CD4-positive, alpha-beta T cell (primary cell): ENCODE data around the gene VNN1. TPM values are rescaled to one million over a fixed set of nuclear protein-coding genes. Genes with fewer than 3 reads are reported as not detected.

ENCODE experiments used
- ATAC-seq: fragments of 200-7000 bp; cut with Tn5 transposase; one replicate; pipeline ENCODE4 v1.10.0; 2022; ENCODE audit warnings: mild to moderate bottlenecking; ENCODE audit not compliant: poor library complexity
- CTCF ChIA-PET: fragments of 350-600 bp; sonication (Branson Sonifier 250); formaldehyde crosslinking; loops from one replicate; lab custom pipeline; 2021; ENCODE audit warnings: antibody characterized with exemption, inconsistent platforms; lab: Charles Lee
- POLR2A ChIA-PET: fragments of 350-600 bp; sonication (Branson Sonifier 250); formaldehyde crosslinking; loops from one replicate; lab custom pipeline; 2021; ENCODE audit warnings: antibody characterized with exemption, inconsistent platforms; lab: Charles Lee
- DNase-seq, 14 experiments: peaks; one replicate each; pipeline ENCODE4 v3.0.0-alpha.2; 2013 to 2020; ENCODE audit warnings: mixed read lengths in 2 of 14
- H3K27ac ChIP-seq, 2 donors: one replicate each; pipeline versions ENCODE4 v1.5.1 to v1.7.0; 2013; ENCODE audit warnings: low read length in 2 of 2, low read depth in 1 of 2, mild to moderate bottlenecking in 1 of 2
- H3K27me3 ChIP-seq, 2 experiments: 1 replicate in 1 of 2; 2 replicates in 1 of 2; pipeline versions ENCODE4 v1.6.1 to v1.7.0; 2013; ENCODE audit warnings: low read length in 2 of 2, control low read depth in 1 of 2, mild to moderate bottlenecking in 1 of 2, moderate library complexity in 1 of 2; ENCODE audit not compliant: insufficient read depth in 2 of 2, control insufficient read depth in 1 of 2
- H3K36me3 ChIP-seq: one replicate; pipeline ENCODE4 v1.6.1; 2013; ENCODE audit warnings: low read length, control low read depth; ENCODE audit not compliant: insufficient read depth
- H3K4me1 ChIP-seq: one replicate; pipeline ENCODE4 v1.6.1; 2013; ENCODE audit warnings: low read length, control low read depth; ENCODE audit not compliant: insufficient read depth
- H3K4me3 ChIP-seq: one replicate; pipeline ENCODE4 v1.5.1; 2013; ENCODE audit warnings: mild to moderate bottlenecking, low read length, moderate library complexity
- H3K9me3 ChIP-seq, 2 experiments: 1 replicate in 1 of 2; 2 replicates in 1 of 2; pipeline versions ENCODE4 v1.6.1 to v1.7.0; 2013; ENCODE audit warnings: low read length in 2 of 2, mild to moderate bottlenecking in 2 of 2, control low read depth in 1 of 2, moderate library complexity in 1 of 2; ENCODE audit not compliant: control insufficient read depth in 1 of 2, insufficient read depth in 1 of 2
- H3K27ac Mint-ChIP-seq: one replicate; pipeline ENCODE4 v1.8.0; 2020; ENCODE audit warnings: mixed read lengths
- H3K27me3 Mint-ChIP-seq: one replicate; pipeline ENCODE4 v1.8.0; 2021; ENCODE audit warnings: mixed read lengths
- H3K36me3 Mint-ChIP-seq: one replicate; pipeline ENCODE4 v1.8.0; 2021; ENCODE audit warnings: low read depth, mixed read lengths
- H3K4me1 Mint-ChIP-seq: one replicate; pipeline ENCODE4 v1.8.0; 2021; ENCODE audit warnings: low read depth, mixed read lengths
- H3K4me3 Mint-ChIP-seq: one replicate; pipeline ENCODE4 v1.8.0; 2020; ENCODE audit warnings: mild to moderate bottlenecking, mixed read lengths
- H3K9me3 Mint-ChIP-seq: one replicate; pipeline ENCODE4 v1.8.0; 2020; ENCODE audit warnings: mixed read lengths
- CTCF ChIP-seq: fragments of 200-600 bp; IDR thresholded peaks from one replicate; pipeline ENCODE4 v1.8.0; 2022; ENCODE audit warnings: antibody characterized with exemption, mild to moderate bottlenecking
- intact Hi-C, 2 experiments: fragments of 100-400 bp; cut with DNase I in 1 of 2; cut with micrococcal nuclease in 1 of 2; formaldehyde crosslinking; loops; one replicate each; pipeline versions ENCODE4 v1.15.1 to v1.9.0; 2023 to 2025; cut with DNase I, micrococcal nuclease
- total RNA-seq, 174 experiments: library from RNA in 2 of 174; stranded (reverse) in 2 of 174; gene quantifications; one replicate each; pipeline ENCODE4 v1.2.3 and lab custom pipeline; 2021 to 2026

The VNN1 gene
- total RNA-seq, 2 experiments from 2014 or later, result not detected

GRCh38 chr6:132666118-132666517, 47.7 kb downstream of the VNN1 start:
- no peaks in the 10 kb centered on the region for H3K36me3 Mint-ChIP-seq
- H3K9me3 Mint-ChIP-seq, result no peaks in the 10 kb centered on the region
- POLR2A ChIA-PET, result no interaction called here
- Histone ChIP-seq H3K9me3 (no peaks in the 10 kb centered on the region), H3K27me3 (no peaks in the 10 kb centered on the region), H3K4me3 (no peak overlapping the region), H3K36me3 (no peaks in the 10 kb centered on the region), H3K4me1 (peaks cover 3% of the 10 kb centered on the region), H3K27ac (no peak overlapping the region)
- intact Hi-C loops, result loop anchor here (5.0 to 10.0 kb wide), 4 partner anchors 159 to 846 kb away; no protein-coding TSS in a partner anchor
- CTCF ChIA-PET, result no interaction called here
- H3K27ac Mint-ChIP-seq, result no peak overlapping the region
- H3K27me3 Mint-ChIP-seq, result peaks cover 6% of the 10 kb centered on the region
- H3K4me1 Mint-ChIP-seq, result no peaks in the 10 kb centered on the region
- DNase-seq (no peak), ATAC-seq (no peak)
- no peak for TF ChIP-seq CTCF
- H3K4me3 Mint-ChIP-seq, result no peak overlapping the region

- peaks cover 2% of the 10 kb centered on the region for H3K27me3 Mint-ChIP-seq
- no peak overlapping the region for H3K4me3 ChIP-seq
- intact Hi-C loops, result loop anchor here (5.0 to 10.0 kb wide), 4 partner anchors 160 to 848 kb away; no protein-coding TSS in a partner anchor
- no peaks in the 10 kb centered on the region for H3K9me3 ChIP-seq
- no peak overlapping the region for H3K27ac ChIP-seq
- H3K4me3 Mint-ChIP-seq, result no peak overlapping the region
- no peaks in the 10 kb centered on the region for H3K36me3 Mint-ChIP-seq
- TF ChIP-seq CTCF, result no peak
- ATAC-seq (no peak), DNase-seq (no peak)
- no peaks in the 10 kb centered on the region for H3K9me3 Mint-ChIP-seq
- H3K27me3 ChIP-seq, result no peaks in the 10 kb centered on the region
- no peaks in the 10 kb centered on the region for H3K36me3 ChIP-seq
- H3K27ac Mint-ChIP-seq, result no peak overlapping the region
- ChIA-PET POLR2A (no interaction called here), CTCF (no interaction called here)
- H3K4me1 Mint-ChIP-seq, result no peaks in the 10 kb centered on the region
- no peaks in the 10 kb centered on the region for H3K4me1 ChIP-seq
Measured at GRCh38 chr6:132664309-132665034, 49.4 kb downstream of the VNN1 start.

- intact Hi-C loops, result loop anchor here in 1 of 2 experiments (10.0 kb wide), 2 partner anchors 161 to 381 kb away; no protein-coding TSS in a partner anchor
- TF ChIP-seq CTCF, result no peak
- no peak overlapping the region for H3K4me3 Mint-ChIP-seq
Measured at GRCh38 chr6:132663661-132664060, 50.2 kb downstream of the VNN1 start.

More at GRCh38 chr6:132663661-132664060, 50.2 kb downstream of the VNN1 start:
- H3K27ac Mint-ChIP-seq, result no peak overlapping the region
- no peaks in the 10 kb centered on the region for H3K27me3 Mint-ChIP-seq
- Histone ChIP-seq H3K36me3 (no peaks in the 10 kb centered on the region), H3K27ac (no peak overlapping the region), H3K4me3 (no peak overlapping the region), H3K9me3 (no peaks in the 10 kb centered on the region), H3K27me3 (no peaks in the 10 kb centered on the region), H3K4me1 (no peaks in the 10 kb centered on the region)
- no peaks in the 10 kb centered on the region for H3K4me1 Mint-ChIP-seq
- no peak for ATAC-seq
- no peaks in the 10 kb centered on the region for H3K36me3 Mint-ChIP-seq
- no peaks in the 10 kb centered on the region for H3K9me3 Mint-ChIP-seq
- POLR2A ChIA-PET, result no interaction called here
- CTCF ChIA-PET, result no interaction called here
- no peak for DNase-seq
